HCT116 (cell line): ENCODE results near the gene CNTNAP2. TPM values are rescaled to one million over a fixed set of nuclear protein-coding genes. Genes with fewer than 3 reads are reported as not detected.

Source experiments
- ATAC-seq: fragments of 200-7000 bp; cut with Tn5 transposase; 2 replicates; pipeline ENCODE4 v1.9.1; 2020; ENCODE audit warnings: mild to moderate bottlenecking, moderate library complexity
- BruUV-seq: library from RNA; stranded (reverse); fragments of 400-500 nt; replicated peaks from 2 replicates; lab custom pipeline; 2021; lab: Mats Ljungman, UMichigan
- CTCF ChIA-PET: fragments of 300-600 bp; sonication (Branson Sonifier 250); formaldehyde crosslinking; loops from one replicate; lab custom pipeline; 2021; ENCODE audit warnings: antibody characterized with exemption; lab: Charles Lee
- POLR2A ChIA-PET: fragments of 300-600, 350-600 bp; sonication (Branson Sonifier 250); formaldehyde crosslinking; loops from one replicate; lab custom pipeline; 2021; ENCODE audit warnings: antibody characterized with exemption; lab: Charles Lee
- RAD21 ChIA-PET, 2 experiments: fragments of 300-600 bp; sonication (Branson Sonifier 250); formaldehyde crosslinking; loops; one replicate each; lab custom pipeline; 2023; ENCODE audit warnings: low total read pairs in 2 of 2; ENCODE audit not compliant: uncharacterized antibody in 2 of 2, unreplicated experiment in 2 of 2, low non-redundant PET in 1 of 2; lab: Charles Lee
- DNase-seq: peaks from one replicate; pipeline ENCODE4 v3.0.0-alpha.2; 2010; ENCODE audit warnings: low read depth, low spot score
- H2AFZ ChIP-seq: fragments of 200-600 bp; shearing (Covaris generic), sonication (generic); 2 replicates; pipeline ENCODE4 v1.6.1; 2017; ENCODE audit warnings: low read depth, mixed run types, mixed read lengths, antibody characterized with exemption, low read length; ENCODE audit not compliant: poor library complexity, severe bottlenecking
- H3K27ac ChIP-seq: 2 replicates; pipeline ENCODE4 v1.5.1; 2012; ENCODE audit warnings: low read depth, low read length
- H3K27me3 ChIP-seq: fragments of 200-600 bp; sonication (generic); 2 replicates; pipeline ENCODE4 v1.6.1; 2016; ENCODE audit warnings: mixed run types, low read length, mixed read lengths; ENCODE audit not compliant: insufficient read depth
- H3K36me3 ChIP-seq, 2 experiments: fragments of 200-500 bp in 1 of 2; fragments of 200-600 bp in 1 of 2; sonication (Bioruptor generic) in 1 of 2; sonication (generic) in 1 of 2; 2 replicates each; pipeline versions ENCODE4 v1.5.1 to v1.6.1; 2014 to 2016; ENCODE audit warnings: low read length in 2 of 2, inconsistent platforms in 1 of 2, mixed read lengths in 1 of 2, mixed run types in 1 of 2; ENCODE audit not compliant: insufficient read depth in 2 of 2, control insufficient read depth in 1 of 2
- H3K4me1 ChIP-seq, 2 experiments: fragments of 200-600 bp in 1 of 2; sonication (generic) in 1 of 2; 2 replicates each; pipeline versions ENCODE4 v1.5.1 to v1.6.1; 2012 to 2017; ENCODE audit warnings: low read length in 2 of 2, inconsistent platforms in 1 of 2, mild to moderate bottlenecking in 1 of 2, mixed read lengths in 1 of 2, mixed run types in 1 of 2, moderate library complexity in 1 of 2; ENCODE audit not compliant: insufficient read depth in 2 of 2, control insufficient read depth in 1 of 2
- H3K4me2 ChIP-seq: fragments of 200-600 bp; sonication (generic); 2 replicates; pipeline ENCODE4 v1.6.1; 2017; ENCODE audit warnings: mixed run types, low read length, mixed read lengths
- H3K4me3 ChIP-seq, 2 experiments: fragments of 200-600 bp in 1 of 2; sonication (generic) in 1 of 2; replicated peaks in 1 of 2; 2 replicates each; pipeline ENCODE4 v1.5.1; 2011 to 2016; ENCODE audit warnings: low read length in 2 of 2, control low read depth in 1 of 2, low read depth in 1 of 2, mild to moderate bottlenecking in 1 of 2, mixed read lengths in 1 of 2, mixed run types in 1 of 2
- H3K79me2 ChIP-seq: fragments of 200-600 bp; sonication (generic); 2 replicates; pipeline ENCODE4 v1.6.1; 2017; ENCODE audit warnings: mild to moderate bottlenecking, mixed run types, low read length, moderate library complexity, mixed read lengths; ENCODE audit not compliant: insufficient read depth
- H3K9ac ChIP-seq: fragments of 200-600 bp; sonication (generic); 2 replicates; pipeline ENCODE4 v1.6.1; 2016; ENCODE audit warnings: low read length, mixed read lengths
- H3K9me2 ChIP-seq: fragments of 200-600 bp; sonication (generic), shearing (Covaris generic); 2 replicates; pipeline ENCODE4 v1.6.1; 2017; ENCODE audit warnings: mixed run types, mild to moderate bottlenecking, moderate library complexity; ENCODE audit not compliant: insufficient read depth
- H3K9me3 ChIP-seq, 2 experiments: fragments of 200-500 bp in 1 of 2; fragments of 200-600 bp in 1 of 2; sonication (Bioruptor generic) in 1 of 2; sonication (generic) in 1 of 2; 2 replicates each; pipeline ENCODE4 v1.6.1; 2014 to 2017; ENCODE audit warnings: low read length in 2 of 2, mixed read lengths in 2 of 2, inconsistent platforms in 1 of 2, low read depth in 1 of 2, mild to moderate bottlenecking in 1 of 2, mixed run types in 1 of 2, moderate library complexity in 1 of 2; ENCODE audit not compliant: control insufficient read depth in 1 of 2, insufficient read depth in 1 of 2
- H4K20me1 ChIP-seq: fragments of 200-600 bp; sonication (generic), shearing (Covaris generic); 2 replicates; pipeline ENCODE4 v1.6.1; 2017; ENCODE audit warnings: mixed run types, mild to moderate bottlenecking, moderate library complexity; ENCODE audit not compliant: insufficient read depth
- ELF1 ChIP-seq: IDR thresholded peaks from 2 replicates; pipeline ENCODE4 v1.6.1; 2012; ENCODE audit warnings: low read depth, borderline replicate concordance
- EZH2phosphoT487 ChIP-seq: fragments of 200-600 bp; IDR thresholded peaks from 2 replicates; pipeline ENCODE4 v1.6.1; 2018; ENCODE audit warnings: antibody characterized with exemption, borderline replicate concordance
- JUND ChIP-seq: IDR thresholded peaks from 2 replicates; pipeline ENCODE4 v1.6.1; 2012
- MAX ChIP-seq: IDR thresholded peaks from 2 replicates; pipeline ENCODE4 v1.6.1; 2012
- POLR2A ChIP-seq: IDR thresholded peaks from 2 replicates; pipeline ENCODE4 v1.7.0; 2011; ENCODE audit warnings: borderline replicate concordance; ENCODE audit not compliant: insufficient read depth, insufficient read length; ENCODE audit errors: extremely low read depth
- POLR2AphosphoS5 ChIP-seq: IDR thresholded peaks from 2 replicates; pipeline ENCODE4 v1.6.1; 2011; ENCODE audit warnings: mild to moderate bottlenecking, low read depth, low read length, moderate library complexity
- RAD21 ChIP-seq: IDR thresholded peaks from 2 replicates; pipeline ENCODE4 v1.6.1; 2012; ENCODE audit warnings: low read depth, mild to moderate bottlenecking
- REST ChIP-seq: IDR thresholded peaks from 2 replicates; pipeline ENCODE4 v1.6.1; 2012; ENCODE audit warnings: low read depth
- SIN3A ChIP-seq: IDR thresholded peaks from 2 replicates; pipeline ENCODE4 v1.6.1; 2012; ENCODE audit warnings: low read depth
- YY1 ChIP-seq: IDR thresholded peaks from 2 replicates; pipeline ENCODE4 v1.6.1; 2011; ENCODE audit warnings: low read length, low read depth, moderate library complexity, mild to moderate bottlenecking; ENCODE audit not compliant: insufficient replicate concordance; ENCODE audit errors: extremely low read depth
- ZBTB33 ChIP-seq: IDR thresholded peaks from 2 replicates; pipeline ENCODE4 v1.6.1; 2011; ENCODE audit warnings: mild to moderate bottlenecking, low read length, moderate library complexity; ENCODE audit not compliant: insufficient replicate concordance; ENCODE audit errors: extremely low read depth
- intact Hi-C: fragments of 100-400 bp; cut with micrococcal nuclease; formaldehyde crosslinking; loops from 2 replicates; pipeline ENCODE4 v1.10.0; 2022
- total RNA-seq: library from RNA; stranded (reverse); gene quantifications from one replicate; pipeline ENCODE4 v1.2.1, GENCODE V29; 2021; ENCODE audit not compliant: unreplicated experiment
- TF ChIP-seq, protein P1 (sequence below): IDR thresholded peaks from 2 replicates; pipeline ENCODE4 v1.6.1; 2012

CNTNAP2 gene
- total RNA-seq, 1 experiment from 2014 or later: 0.37 TPM

DNA sequence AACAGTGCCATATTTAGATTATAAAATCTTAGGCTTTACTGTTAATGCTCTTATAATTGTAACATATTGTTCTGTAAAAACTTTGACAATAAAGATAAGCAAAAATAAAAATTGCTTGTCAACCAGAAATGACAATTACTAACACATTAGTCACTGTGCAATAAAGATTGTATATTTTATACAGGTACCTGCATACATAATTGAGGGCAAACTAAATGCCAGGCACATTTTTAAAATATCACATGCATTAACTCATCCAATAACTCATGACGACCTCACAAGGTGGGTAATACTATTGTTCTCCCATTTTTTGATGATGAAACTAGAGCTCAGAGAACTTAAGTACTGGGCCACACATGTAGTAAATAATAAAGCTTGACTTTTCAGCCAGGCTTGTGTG lies 1453.8 kb downstream of the CNTNAP2 start:
- H4K20me1 ChIP-seq: no peaks in the 10 kb centered on the region
- intact Hi-C loops: no loop called here
- no peaks in the 10 kb centered on the region for H3K79me2 ChIP-seq
- H3K4me1 ChIP-seq: no peaks in the 10 kb centered on the region
- no TSS peak for BruUV-seq
- H3K9me3 ChIP-seq: peaks cover 5 to 25% of the 10 kb centered on the region in 2 experiments; a peak in 3 of 4 replicates
- H3K4me3 ChIP-seq: no peak overlapping the region
- no peaks in the 10 kb centered on the region for H3K36me3 ChIP-seq
- POLR2A ChIA-PET: no interaction called here
- no peaks in the 10 kb centered on the region for H3K9me2 ChIP-seq
- no peak for DNase-seq
- CTCF ChIA-PET: no interaction called here
- no peak for ATAC-seq
- no peak overlapping the region for H2AFZ ChIP-seq
- no peak for TF ChIP-seq RAD21
- TF ChIP-seq ELF1: no peak
- no peak for TF ChIP-seq REST
- TF ChIP-seq EZH2phosphoT487: no peak
- no peak for TF ChIP-seq JUND
- RAD21 ChIA-PET: no interaction called here
- H3K4me2 ChIP-seq: no peak overlapping the region
- no peaks in the 10 kb centered on the region for H3K27me3 ChIP-seq
- no peak overlapping the region for H3K27ac ChIP-seq
- no peak overlapping the region for H3K9ac ChIP-seq

GRCh38 chr7:147571436-147572185 lies 1455.0 kb downstream of the CNTNAP2 start:
- Histone ChIP-seq H3K4me1 (no peaks in the 10 kb centered on the region), H3K27me3 (no peaks in the 10 kb centered on the region), H3K4me2 (no peak overlapping the region), H3K9me3 (peaks cover 5 to 25% of the 10 kb centered on the region in 2 experiments; a peak in 3 of 4 replicates), H3K27ac (no peak overlapping the region), H3K79me2 (no peaks in the 10 kb centered on the region), H4K20me1 (no peaks in the 10 kb centered on the region), H2AFZ (no peak overlapping the region), H3K4me3 (no peak overlapping the region), H3K9me2 (no peaks in the 10 kb centered on the region), H3K36me3 (no peaks in the 10 kb centered on the region), H3K9ac (no peak overlapping the region)
- ChIA-PET RAD21 (no interaction called here), CTCF (no interaction called here), POLR2A (no interaction called here)
- BruUV-seq: no TSS peak
- no peak for ATAC-seq
- no peak for DNase-seq
- intact Hi-C loops: no loop called here
- TF ChIP-seq, protein P1, sequence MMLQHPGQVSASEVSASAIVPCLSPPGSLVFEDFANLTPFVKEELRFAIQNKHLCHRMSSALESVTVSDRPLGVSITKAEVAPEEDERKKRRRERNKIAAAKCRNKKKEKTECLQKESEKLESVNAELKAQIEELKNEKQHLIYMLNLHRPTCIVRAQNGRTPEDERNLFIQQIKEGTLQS: no peak
- no peak for TF ChIP-seq MAX
- no peak for TF ChIP-seq POLR2A
- TF ChIP-seq POLR2AphosphoS5: no peak
- no peak for TF ChIP-seq JUND
- TF ChIP-seq RAD21: no peak
- TF ChIP-seq YY1: no peak
- TF ChIP-seq ZBTB33: no peak
- no peak for TF ChIP-seq SIN3A
